ENCODE measurements around the gene RAB33B. TPM values are rescaled to one million over a fixed set of nuclear protein-coding genes. Genes with fewer than 3 reads are reported as not detected.

The RAB33B gene
- total and polyA plus RNA-seq, 2 of the 8 experiments (the other 6 are each of a cell fraction or from before 2014, with no cell fraction given), result 4.2 to 8.7 TPM

DNA sequence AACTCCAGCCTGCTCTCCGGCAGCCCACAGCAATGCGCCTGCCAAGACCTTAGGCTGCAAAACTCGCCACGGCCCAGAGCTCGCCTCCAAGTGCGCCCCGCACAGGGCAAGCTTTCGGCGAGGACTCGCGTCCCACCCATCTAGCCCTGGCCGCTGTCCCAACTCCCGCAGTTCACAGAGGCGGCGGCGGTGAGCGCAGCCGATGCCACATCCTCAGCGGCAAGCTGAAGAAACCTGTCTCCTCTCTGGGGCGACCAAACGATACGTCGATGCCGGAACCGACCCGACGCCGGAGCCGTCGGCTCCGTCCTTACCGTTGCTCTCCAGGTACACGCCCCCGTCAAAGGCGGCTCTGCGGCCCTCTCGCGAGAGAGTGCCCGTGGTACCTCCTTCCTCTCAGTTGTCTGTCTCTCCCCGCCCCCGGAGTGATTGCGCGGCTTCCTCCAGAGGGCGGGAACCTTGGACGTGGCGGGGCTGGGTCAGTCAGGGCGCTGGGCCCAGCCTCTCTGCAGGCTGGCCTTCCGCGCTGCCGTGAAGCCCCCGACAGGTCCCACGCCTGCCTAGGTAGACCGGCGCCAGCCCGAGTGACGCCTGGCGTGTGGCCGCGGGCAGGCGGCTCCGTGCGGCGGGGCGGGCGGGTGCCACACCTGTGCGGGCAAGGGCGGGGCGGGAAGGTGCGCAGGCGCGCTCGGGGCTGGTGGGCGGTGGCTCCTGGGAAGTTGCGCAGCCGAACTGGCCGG, 380 bp upstream of the RAB33B start (continued):
- peak; percentile 80 for TF ChIP-seq KDM4A (IDR thresholded peaks at IDR 0.05; ENCODE audit: low read depth, low read length, severe bottlenecking)
- TF ChIP-seq TAF1 (IDR thresholded peaks at IDR 0.05; ENCODE audit: low read depth, low read length), result peak; percentile 81
- TF ChIP-seq SP1 (IDR thresholded peaks at IDR 0.05; ENCODE audit: low read depth, low read length), result no peak
- TF ChIP-seq CREB1 (IDR thresholded peaks at IDR 0.05), result 0 out of 2 replicates have a peak, but pooled peaks have one; percentile 46
- TF ChIP-seq TAF7 (optimal IDR thresholded peaks at IDR 0.05; ENCODE audit: borderline replicate concordance, low read depth, low read length), result peak; percentile 83
- TF ChIP-seq, protein P1, sequence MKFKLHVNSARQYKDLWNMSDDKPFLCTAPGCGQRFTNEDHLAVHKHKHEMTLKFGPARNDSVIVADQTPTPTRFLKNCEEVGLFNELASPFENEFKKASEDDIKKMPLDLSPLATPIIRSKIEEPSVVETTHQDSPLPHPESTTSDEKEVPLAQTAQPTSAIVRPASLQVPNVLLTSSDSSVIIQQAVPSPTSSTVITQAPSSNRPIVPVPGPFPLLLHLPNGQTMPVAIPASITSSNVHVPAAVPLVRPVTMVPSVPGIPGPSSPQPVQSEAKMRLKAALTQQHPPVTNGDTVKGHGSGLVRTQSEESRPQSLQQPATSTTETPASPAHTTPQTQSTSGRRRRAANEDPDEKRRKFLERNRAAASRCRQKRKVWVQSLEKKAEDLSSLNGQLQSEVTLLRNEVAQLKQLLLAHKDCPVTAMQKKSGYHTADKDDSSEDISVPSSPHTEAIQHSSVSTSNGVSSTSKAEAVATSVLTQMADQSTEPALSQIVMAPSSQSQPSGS (IDR thresholded peaks at IDR 0.05; ENCODE audit: low read length), result no peak
- TF ChIP-seq PHF8 (conservative IDR thresholded peaks at IDR 0.05; ENCODE audit: low read depth, low read length), result peak; percentile 97
- peak; percentile 93 for TF ChIP-seq EGR1 (IDR thresholded peaks at IDR 0.05; ENCODE audit: borderline replicate concordance, low read depth, low read length)
- no peak for TF ChIP-seq SUZ12 (IDR thresholded peaks at IDR 0.05; ENCODE audit: low read length)
- no peak for TF ChIP-seq SIRT6 (IDR thresholded peaks at IDR 0.05; ENCODE audit: low read length)
- no peak for TF ChIP-seq NANOG (IDR thresholded peaks at IDR 0.05; ENCODE audit: insufficient read depth, low read depth, low read length, poor library complexity, severe bottlenecking)
- TF ChIP-seq GTF2F1 (IDR thresholded peaks at IDR 0.05; ENCODE audit: borderline replicate concordance, low read depth, low read length), result peak; percentile 28; the same call in 1 of the 2 replicates
- TF ChIP-seq, protein P2, sequence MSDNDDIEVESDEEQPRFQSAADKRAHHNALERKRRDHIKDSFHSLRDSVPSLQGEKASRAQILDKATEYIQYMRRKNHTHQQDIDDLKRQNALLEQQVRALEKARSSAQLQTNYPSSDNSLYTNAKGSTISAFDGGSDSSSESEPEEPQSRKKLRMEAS (IDR thresholded peaks at IDR 0.05), result peak; percentile 21; the same call in 1 of the 2 replicates
- no peak for TF ChIP-seq FOSL1 (IDR thresholded peaks at IDR 0.05; ENCODE audit: insufficient read depth, low read depth, low read length)
- no peak for TF ChIP-seq ZNF274 (IDR thresholded peaks at IDR 0.05; ENCODE audit: borderline replicate concordance, extremely low read depth, low read length)
- TF ChIP-seq KDM5A (IDR thresholded peaks at IDR 0.05; ENCODE audit: low read length), result no peak
- TF ChIP-seq, protein P3, sequence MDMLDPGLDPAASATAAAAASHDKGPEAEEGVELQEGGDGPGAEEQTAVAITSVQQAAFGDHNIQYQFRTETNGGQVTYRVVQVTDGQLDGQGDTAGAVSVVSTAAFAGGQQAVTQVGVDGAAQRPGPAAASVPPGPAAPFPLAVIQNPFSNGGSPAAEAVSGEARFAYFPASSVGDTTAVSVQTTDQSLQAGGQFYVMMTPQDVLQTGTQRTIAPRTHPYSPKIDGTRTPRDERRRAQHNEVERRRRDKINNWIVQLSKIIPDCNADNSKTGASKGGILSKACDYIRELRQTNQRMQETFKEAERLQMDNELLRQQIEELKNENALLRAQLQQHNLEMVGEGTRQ (IDR thresholded peaks at IDR 0.05; ENCODE audit: low read length), result no peak
- no peak for TF ChIP-seq MAFK (IDR thresholded peaks at IDR 0.05; ENCODE audit: low read depth, low read length)
- TF ChIP-seq GABPA (IDR thresholded peaks at IDR 0.05; ENCODE audit: borderline replicate concordance, insufficient read depth, low read length), result no peak
- TF ChIP-seq, protein P4, sequence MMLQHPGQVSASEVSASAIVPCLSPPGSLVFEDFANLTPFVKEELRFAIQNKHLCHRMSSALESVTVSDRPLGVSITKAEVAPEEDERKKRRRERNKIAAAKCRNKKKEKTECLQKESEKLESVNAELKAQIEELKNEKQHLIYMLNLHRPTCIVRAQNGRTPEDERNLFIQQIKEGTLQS (IDR thresholded peaks at IDR 0.05; ENCODE audit: insufficient read depth, low read depth, low read length), result no peak
